GM19455 (cell line): ENCODE data around the gene CD274.
"Not testable (repeated sequence)": the region's sequence is repeated elsewhere in the genome, so short reads cannot be mapped to it uniquely, and the experiment has no call there.

Experiments used
- ATAC-seq: cut with Tn5 transposase; IDR thresholded peaks from one replicate; pipeline ENCODE4 v1.9.1; 2021; ENCODE audit not compliant: unreplicated experiment

CD274 gene

GRCh38 chr9:5450359-5451091 lies at the start of gene CD274:
Gene CD274 (plus strand): TSS chr9:5450542. CDS start chr9:5456114, 5,572 bp downstream.
- peak; percentile 53 for ATAC-seq

- no peak for ATAC-seq
These were observed 48.1 kb upstream of the CD274 start for GRCh38 chr9:5402217-5402616.

- no peak for ATAC-seq
These were observed 41.7 kb upstream of the CD274 start for GRCh38 chr9:5408596-5408995.

DNA sequence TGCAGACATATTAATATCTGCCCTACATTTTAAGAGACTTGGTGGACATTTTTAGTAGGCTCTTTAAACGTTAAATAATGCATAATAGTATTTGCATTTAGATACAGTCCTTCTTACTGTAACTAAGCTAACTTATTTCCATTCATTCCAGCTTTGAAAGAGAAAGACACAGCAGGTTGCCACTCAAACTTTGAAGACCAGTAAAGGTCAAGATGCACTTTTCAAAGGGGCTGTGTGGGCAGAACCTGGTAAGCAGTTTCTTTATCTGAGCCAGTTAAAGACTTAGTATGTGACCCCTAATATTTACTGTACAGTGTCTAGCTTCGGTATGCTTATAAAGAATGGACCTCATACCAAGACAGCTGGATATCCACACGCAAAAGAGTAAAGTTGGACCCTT lies 33.4 kb upstream of the CD274 start:
- ATAC-seq: no peak

DNA sequence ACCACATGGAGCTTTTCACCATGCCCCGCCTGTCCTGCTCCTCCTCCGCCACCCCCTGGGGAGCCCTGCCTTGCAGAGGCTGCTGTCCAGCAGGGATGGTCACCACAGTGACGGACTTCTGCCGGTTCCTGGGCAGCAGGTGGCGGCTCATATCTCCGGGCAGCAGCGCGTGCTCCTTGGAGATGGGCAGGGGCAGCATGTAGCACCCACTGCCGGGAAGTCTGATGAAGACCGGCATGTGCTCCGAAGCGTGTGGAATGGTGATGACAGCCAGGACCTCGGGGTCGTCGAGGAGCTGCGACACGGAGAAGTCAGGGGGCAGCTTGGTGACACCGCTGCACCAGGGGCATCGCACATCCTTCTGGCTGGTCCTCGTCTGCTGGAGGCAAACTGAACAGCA lies 31.9 kb upstream of the CD274 start:
- no peak for ATAC-seq

DNA sequence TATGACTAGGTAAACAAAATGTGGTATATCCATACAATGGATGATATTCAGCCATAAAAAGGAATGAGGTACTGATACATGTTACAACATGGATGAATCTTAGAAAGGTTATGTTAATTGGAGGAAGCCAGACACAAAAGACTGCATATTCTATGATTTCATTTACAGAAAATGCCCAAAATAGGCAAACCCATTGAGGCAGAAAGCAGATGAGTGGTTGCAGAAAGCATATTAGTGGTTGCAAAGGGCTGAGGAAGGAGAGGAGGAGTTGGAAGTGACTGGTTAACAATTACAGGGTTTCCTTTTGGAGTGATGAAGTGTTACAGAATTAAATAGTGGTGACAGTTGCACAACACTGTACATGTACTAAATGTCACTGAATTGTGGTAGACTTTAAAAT lies 30.4 kb upstream of the CD274 start:
- ATAC-seq: no peak

DNA sequence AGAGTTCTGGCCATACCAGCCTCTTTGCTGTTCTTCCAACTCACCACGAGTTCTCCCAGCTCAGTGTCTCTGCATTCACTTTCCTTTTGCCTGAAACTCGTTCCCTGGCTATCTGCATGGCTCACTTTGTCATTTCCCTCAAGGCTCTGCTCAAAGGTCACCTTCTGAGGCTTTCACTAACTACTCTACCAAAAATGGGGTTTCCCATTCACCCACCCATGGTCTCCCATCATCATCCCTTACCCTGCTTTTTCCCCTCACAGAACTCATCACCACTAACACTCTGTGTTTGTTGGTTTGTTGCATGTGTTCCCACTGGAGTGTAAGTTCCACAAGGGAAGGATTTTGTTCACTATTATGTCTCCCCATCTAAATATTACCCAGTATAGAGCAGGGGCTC lies 29.2 kb upstream of the CD274 start:
- no peak for ATAC-seq

- no peak for ATAC-seq
These were observed 28.1 kb upstream of the CD274 start for GRCh38 chr9:5422276-5422675.

- no peak for ATAC-seq
These were observed 25.2 kb upstream of the CD274 start for GRCh38 chr9:5425006-5425628.

DNA sequence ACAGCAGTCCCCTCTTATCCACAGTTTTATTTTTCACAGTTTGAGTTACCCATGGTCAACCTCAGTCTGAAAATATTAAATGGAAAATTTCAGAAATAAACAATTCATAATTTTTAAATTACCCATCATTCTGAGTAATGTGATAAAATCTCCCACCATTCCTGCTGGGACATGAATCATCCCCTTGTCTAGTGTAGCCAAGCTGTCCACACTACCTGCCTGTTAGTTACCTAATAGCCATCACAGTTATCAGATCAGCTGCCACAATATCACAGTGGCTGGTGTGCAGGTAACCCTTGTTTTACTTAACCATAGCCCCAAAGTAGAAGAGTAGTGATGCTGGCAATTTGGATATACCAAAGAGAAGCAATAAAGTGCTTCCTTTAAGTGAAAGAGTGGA lies 23.3 kb upstream of the CD274 start:
- no peak for ATAC-seq

DNA sequence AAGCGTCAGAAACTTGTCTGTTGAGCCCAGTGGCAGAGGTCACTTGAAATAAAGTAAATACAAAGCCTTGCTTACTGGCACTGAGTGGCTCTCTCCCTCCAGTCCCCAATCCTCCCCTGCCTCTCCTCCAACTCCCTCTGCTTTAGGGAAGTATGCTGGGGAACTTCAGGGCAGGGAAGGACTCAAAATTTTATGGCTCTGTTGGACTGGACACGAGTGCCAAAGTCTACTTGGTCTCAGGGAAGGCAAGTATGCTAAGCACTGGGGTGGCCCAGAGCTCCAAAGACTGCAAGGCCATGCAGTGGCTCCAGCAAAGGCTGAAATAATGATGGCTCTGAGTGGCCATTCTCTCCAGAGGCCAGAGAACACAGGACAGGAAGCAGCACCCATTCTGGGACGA lies 22.2 kb upstream of the CD274 start:
- ATAC-seq: no peak

- ATAC-seq: no peak
These were observed 21.4 kb upstream of the CD274 start for GRCh38 chr9:5428794-5429528.

- no peak for ATAC-seq
These were observed 20.3 kb upstream of the CD274 start for GRCh38 chr9:5429873-5430564.

DNA sequence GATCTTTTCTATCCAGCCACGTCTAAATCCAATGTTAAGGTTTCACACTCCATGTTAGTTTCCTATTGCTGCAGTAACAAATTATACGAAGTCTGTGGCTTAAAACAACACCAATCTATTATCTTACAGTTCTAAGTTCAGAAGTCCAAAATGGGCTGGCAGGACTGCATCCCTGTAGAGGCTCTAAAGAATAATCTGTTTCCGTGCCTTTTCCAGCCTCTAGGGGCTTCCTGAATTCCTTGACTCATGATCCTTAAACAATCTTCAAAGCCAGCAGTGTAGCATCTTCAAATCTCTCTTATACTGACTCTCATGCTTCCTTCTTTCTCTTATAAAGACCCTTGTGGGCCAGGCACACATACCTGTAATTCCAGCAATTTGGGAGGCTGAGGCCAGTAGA lies 19.4 kb upstream of the CD274 start:
- ATAC-seq: no peak

DNA sequence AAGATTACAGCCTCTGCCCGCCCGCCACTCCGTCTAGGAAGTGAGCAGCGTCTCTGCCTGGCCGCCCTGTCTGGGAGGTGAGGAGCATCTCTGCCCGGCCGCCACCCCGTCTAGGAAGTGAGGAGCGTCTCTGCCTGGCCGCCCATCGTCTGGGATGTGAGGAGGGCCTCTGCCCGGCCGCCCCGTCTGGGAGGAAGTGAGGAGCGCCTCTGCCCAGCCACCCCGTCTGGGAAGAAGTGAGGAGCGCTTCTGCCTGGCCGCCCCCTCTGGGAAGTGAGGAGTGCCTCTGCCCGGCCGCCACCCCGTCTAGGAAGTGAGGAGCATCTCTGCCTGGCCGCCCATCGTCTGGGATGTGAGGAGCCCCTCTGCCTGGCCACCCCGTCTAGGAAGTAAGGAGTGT lies 17.5 kb upstream of the CD274 start:
- ATAC-seq: not testable (repeated sequence)

- ATAC-seq: not testable (repeated sequence)
These were observed 17.0 kb upstream of the CD274 start for GRCh38 chr9:5433328-5433727.

DNA sequence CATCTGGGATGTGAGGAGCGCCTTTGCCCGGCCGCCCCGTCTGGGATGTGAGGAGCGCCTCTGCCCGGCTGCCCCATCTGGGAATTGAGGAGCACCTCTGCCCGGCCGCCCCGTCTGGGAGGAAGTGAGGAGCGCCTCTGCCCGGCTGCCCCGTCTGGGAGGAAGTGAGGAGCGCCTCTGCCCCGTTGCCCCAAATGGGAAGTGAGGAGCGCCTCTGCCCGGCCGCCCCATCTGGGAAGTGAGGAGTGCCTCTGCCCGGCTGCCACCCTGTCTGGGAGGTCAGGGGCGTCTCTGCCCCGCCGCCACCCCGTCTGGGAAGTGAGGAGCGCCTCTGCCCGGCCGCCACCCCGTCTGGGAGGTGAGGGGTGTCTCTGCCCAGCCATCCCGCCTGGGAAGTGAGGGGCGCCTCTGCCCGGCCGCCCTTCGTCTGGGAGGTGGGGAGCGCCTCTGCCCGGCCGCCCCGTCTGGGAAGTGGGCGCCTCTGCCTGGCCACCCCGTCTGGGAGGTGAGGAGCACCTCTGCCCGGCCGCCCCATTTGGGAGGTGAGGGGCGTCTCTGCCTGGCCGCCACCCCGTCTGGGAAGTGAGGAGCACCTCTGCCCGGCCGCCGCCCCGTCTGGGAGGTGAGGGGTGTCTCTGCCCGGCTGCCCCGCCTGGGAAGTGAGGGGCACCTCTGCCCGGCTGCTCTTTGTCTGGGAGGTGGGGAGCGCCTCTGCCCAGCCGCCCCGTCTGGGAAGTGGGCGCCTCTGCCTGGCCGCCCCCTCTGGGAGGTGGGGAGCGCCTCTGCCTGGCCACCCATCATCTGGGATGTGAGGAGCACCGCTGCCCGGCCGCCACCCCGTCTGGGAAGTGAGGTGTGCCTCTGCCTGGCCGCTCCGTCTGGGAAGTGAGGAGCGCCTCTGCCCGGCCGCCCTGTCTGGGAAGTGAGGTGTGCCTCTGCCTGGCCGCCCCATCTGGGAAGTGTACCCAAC lies 16.2 kb upstream of the CD274 start:
- ATAC-seq: not testable (repeated sequence)

DNA sequence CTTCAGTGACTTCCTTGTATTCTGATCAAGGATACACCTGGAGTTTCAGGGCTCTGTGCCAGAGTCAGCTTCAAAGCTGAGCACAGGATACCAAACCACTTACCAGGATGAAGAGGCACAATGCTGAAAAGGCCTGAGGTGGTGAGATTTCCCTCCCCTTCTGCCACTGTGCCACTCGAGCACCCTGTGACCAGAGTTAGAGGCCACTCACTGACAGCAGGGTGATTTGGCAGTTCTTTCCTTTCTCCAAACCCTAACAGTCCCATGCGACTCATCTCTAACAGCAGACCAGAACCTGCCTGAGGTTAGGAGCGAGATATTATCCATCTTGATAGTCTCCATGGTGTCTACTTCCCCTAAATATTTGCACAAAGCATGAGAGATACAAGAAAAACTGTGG lies 14.4 kb upstream of the CD274 start:
- no peak for ATAC-seq

GRCh38 chr9:5436441-5436840 lies 13.9 kb upstream of the CD274 start:
- ATAC-seq: no peak
